ENCODE data around the gene PLXDC2.

Gene PLXDC2

GRCh38 chr10:19911886-19912285 is 95.7 kb downstream of the PLXDC2 start:
- no peak for DNase-seq (ENCODE audit: low read depth, low spot score)

- no peak for DNase-seq (ENCODE audit: low read depth, low spot score)
Measured at GRCh38 chr10:19913987-19914386, 97.8 kb downstream of the PLXDC2 start.

GRCh38 chr10:19915125-19915524 is 98.9 kb downstream of the PLXDC2 start:
- no peak for DNase-seq (ENCODE audit: low read depth, low spot score)

- no peak for DNase-seq (ENCODE audit: low read depth, low spot score)
Measured at GRCh38 chr10:19915816-19916215, 99.6 kb downstream of the PLXDC2 start.

- no peak for DNase-seq (ENCODE audit: low read depth, low spot score)
Measured at GRCh38 chr10:19917751-19918478, 101.7 kb downstream of the PLXDC2 start.

- no peak for DNase-seq (ENCODE audit: low read depth, low spot score)
Measured at GRCh38 chr10:19918794-19919193, 102.6 kb downstream of the PLXDC2 start.

- no peak for DNase-seq (ENCODE audit: low read depth, low spot score)
Measured at GRCh38 chr10:19919671-19920070, 103.4 kb downstream of the PLXDC2 start.

- DNase-seq (ENCODE audit: low read depth, low spot score), result no peak
Measured at GRCh38 chr10:19920075-19920726, 104.0 kb downstream of the PLXDC2 start.

- no peak for DNase-seq (ENCODE audit: low read depth, low spot score)
Measured at GRCh38 chr10:19921300-19922140, 105.3 kb downstream of the PLXDC2 start.

GRCh38 chr10:19922236-19922963 is 106.2 kb downstream of the PLXDC2 start:
- DNase-seq (ENCODE audit: low read depth, low spot score), result no peak

- DNase-seq (ENCODE audit: low read depth, low spot score), result no peak
Measured at GRCh38 chr10:19925064-19925463, 108.8 kb downstream of the PLXDC2 start.

- DNase-seq (ENCODE audit: low read depth, low spot score), result no peak
Measured at GRCh38 chr10:19928936-19929335, 112.7 kb downstream of the PLXDC2 start.

GRCh38 chr10:19929506-19930140 is 113.4 kb downstream of the PLXDC2 start:
- no peak for DNase-seq (ENCODE audit: low read depth, low spot score)

GRCh38 chr10:19930936-19931893 is 115.0 kb downstream of the PLXDC2 start:
- no peak for DNase-seq (ENCODE audit: low read depth, low spot score)

GRCh38 chr10:19931894-19932590 is 115.8 kb downstream of the PLXDC2 start:
- DNase-seq (ENCODE audit: low read depth, low spot score), result no peak

- DNase-seq (ENCODE audit: low read depth, low spot score), result no peak
Measured at GRCh38 chr10:19932806-19933371, 116.7 kb downstream of the PLXDC2 start.

- no peak for DNase-seq (ENCODE audit: low read depth, low spot score)
Measured at GRCh38 chr10:19933772-19934171, 117.5 kb downstream of the PLXDC2 start.

- DNase-seq (ENCODE audit: low read depth, low spot score), result no peak
Measured at GRCh38 chr10:19935176-19935575, 118.9 kb downstream of the PLXDC2 start.

GRCh38 chr10:19936289-19936688 is 120.1 kb downstream of the PLXDC2 start:
- no peak for DNase-seq (ENCODE audit: low read depth, low spot score)
